Activated CD8-positive, alpha-beta memory T cell treated with anti-CD3 and anti-CD28 coated beads for 1 hour (primary cell): ENCODE measurements around the gene LRRK2.

ENCODE experiments used
- DNase-seq, 2 donors: peaks; one replicate each; pipeline ENCODE4 v3.0.0-alpha.2; 2020; ENCODE audit warnings: low read depth in 1 of 2; ENCODE audit errors: extremely low read depth in 1 of 2

Gene LRRK2

DNA sequence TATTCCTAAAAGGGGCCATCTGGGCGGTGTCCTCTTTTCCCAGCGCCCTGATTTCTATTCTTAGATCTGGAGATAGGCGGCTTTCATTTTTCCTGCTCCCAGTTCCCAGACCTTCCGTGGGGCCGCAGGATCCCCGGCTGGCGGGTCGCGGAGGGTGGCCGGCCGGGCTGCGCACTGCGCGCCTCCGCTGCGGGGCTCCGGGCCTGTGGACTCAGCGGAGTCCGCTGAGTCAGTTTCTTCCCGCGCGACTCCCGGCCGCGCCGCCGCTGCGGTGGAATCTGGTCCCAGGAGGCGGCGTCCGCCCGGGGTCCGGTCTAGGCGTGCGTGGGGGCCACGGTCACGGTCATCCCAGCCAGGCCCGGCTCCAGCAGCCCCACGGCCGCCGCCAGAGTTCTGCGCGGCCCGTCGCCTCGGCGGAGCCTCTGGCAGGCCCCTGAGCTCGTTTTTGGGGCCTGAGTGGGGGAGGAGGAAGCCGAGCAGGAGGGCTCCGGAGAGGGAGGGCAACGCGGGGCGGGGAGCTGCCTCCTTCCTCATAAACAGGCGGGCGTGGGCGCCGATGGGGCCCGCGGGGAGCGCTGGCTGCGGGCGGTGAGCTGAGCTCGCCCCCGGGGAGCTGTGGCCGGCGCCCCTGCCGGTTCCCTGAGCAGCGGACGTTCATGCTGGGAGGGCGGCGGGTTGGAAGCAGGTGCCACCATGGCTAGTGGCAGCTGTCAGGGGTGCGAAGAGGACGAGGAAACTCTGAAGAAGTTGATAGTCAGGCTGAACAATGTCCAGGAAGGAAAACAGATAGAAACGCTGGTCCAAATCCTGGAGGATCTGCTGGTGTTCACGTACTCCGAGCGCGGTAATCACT lies at the start of gene LRRK2:
Gene LRRK2, plus strand, starts transcription at position 559 of the 853 bp plus-strand sequence. Its CDS starts 135 bp downstream, at position 694.
- DNase-seq, result peak; percentile 1 to 9

DNA sequence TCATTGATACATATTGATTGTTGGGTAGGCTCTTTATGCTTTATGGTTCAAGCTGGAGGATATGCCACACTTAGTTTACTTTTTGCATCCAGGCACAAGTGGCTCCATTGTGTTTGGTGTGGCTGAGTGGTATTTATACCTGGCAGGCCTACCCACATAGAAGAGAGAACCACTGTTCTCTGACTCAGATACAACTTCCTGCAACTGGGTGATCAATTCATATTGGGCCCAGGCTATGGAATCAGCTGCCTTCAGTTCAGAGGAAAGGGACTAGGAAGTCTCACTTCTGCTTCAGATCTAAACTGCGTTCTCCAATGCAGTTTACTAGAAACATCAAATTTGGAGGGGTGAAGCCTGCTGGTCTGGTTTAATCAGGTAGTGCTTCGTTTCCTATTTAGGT lies 49.8 kb upstream of the LRRK2 start:
- DNase-seq, result no peak

DNA sequence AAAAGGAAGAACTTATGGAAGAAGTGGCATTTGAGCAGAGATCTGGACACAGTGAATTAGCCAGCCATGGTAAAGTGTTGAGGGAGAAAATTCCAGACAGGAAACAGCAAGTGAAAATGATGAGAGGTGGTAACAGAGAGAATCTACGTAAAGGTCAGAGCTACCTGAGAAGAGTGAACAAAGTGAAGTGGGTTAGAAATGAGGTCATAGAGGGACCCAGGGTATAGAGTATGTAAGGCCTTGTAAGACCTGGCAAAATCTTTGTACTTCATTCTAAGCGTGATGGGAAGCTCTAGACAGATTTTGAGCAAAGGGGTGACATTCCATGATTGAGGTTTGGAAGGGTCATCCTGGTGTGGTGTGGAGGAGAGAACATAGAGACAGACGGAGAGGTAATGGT lies 49.3 kb upstream of the LRRK2 start:
- DNase-seq, result no peak

DNA sequence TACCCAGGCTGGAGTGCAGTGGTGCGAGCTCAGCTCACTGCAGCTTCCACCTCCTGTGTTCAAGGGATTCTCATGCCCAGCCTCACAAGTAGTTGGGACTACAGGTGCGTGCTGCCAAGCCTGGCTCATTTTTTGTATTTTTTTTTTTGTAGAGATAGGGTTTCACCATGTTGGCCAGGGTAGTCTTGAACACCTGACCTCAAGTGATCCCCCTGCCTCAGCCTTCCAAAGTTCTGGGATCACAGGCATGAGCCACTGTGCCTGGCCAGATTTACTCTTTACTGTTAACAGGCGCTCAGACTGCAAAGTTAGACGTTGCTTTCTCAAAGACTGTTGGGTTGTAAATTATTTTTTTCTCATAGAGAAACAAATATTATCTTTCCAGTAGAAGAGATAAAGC lies 46.1 kb upstream of the LRRK2 start:
- DNase-seq, result no peak

DNA sequence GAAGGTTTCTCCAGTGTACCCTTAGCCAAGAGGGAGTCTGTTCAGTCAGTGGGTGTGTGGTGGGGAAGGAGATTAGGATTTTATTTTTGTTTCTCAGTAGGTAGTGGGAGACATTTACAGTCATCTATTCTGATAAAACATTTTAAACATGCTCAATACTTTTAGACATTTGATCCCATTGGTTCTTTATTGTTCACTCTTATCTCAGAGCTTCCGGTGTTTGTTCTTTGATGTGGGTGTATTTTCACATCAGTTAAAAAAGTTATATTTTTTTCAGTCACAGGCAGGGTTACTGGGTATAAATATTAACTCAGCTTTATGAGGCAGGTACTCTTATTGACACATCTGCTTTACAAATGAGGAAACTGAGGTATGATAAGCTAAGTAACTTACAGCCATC lies 43.3 kb upstream of the LRRK2 start:
- no peak for DNase-seq

DNA sequence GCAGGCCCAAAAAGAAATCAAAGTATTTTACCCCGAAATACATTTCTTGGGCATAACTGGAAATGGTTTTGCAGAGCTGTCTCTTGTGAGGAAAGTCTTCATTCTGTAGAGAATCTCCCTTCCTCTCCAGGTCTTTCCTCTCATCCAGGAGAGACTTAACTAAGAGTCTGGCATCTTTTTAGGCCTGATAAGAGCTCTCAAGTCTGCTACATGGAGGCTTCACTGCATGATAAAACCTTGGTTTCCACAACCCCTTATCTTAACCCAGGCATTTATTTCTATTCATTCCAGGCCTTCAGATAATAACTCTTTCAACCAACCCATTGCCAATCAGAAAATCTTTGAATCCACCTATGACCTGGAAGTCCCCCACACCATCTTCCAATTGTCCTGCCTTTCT lies 41.1 kb upstream of the LRRK2 start:
- DNase-seq, result no peak

DNA sequence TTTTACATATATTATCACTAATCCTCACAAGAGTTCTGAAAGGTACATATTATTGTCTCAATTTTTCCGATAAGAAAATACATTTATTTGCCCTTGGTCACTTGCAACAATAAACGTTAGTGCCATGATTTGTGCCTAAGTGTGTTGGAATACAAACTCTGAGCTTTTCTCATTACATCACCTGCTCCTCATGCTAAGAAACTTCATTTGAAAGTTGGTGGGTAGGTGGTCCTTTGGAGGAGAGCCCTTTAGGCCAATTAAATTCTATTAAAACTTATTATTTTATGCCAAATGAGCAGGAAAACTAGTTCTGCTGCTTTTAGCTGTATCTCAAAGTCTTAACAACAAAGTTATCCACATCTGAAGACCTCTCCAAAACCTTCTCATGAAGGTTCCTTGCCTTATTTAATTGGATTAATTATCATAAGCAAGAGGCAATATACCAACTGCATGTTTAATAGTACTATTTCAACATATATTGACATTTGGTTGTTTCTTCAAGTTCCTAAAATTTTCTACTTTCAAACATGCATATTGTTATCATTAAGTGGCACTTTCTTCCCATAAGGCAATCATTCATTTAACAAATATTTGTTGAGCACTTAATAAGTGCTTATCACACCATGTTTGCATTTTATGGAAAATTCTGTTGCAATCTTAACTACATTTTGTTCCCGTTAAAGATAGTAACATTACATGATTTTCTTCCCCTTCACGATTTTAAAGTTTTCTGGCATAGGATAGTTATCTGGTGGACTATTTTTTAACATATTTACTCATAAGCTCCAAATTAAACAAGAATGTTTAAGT lies 40.1 kb upstream of the LRRK2 start:
- DNase-seq, result no peak

DNA sequence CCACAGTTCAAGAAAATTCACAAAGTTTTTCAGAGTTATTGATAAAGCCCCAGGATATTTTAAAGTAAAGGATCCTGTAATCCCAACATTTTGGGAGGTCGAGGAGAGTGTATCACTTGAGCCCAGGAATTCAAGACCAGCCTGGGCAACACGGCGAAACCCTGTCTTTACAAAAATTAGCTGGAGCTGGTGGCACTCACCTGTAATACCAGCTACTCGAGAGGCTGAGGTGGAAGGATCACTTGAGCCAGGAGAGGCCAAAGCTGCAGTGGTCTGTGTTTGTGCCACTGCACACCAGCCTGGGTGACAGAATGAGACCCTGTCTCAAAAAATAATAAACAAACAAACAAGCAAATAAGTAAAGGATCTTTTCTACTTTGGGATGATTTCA lies 39.5 kb upstream of the LRRK2 start:
- no peak for DNase-seq

DNA sequence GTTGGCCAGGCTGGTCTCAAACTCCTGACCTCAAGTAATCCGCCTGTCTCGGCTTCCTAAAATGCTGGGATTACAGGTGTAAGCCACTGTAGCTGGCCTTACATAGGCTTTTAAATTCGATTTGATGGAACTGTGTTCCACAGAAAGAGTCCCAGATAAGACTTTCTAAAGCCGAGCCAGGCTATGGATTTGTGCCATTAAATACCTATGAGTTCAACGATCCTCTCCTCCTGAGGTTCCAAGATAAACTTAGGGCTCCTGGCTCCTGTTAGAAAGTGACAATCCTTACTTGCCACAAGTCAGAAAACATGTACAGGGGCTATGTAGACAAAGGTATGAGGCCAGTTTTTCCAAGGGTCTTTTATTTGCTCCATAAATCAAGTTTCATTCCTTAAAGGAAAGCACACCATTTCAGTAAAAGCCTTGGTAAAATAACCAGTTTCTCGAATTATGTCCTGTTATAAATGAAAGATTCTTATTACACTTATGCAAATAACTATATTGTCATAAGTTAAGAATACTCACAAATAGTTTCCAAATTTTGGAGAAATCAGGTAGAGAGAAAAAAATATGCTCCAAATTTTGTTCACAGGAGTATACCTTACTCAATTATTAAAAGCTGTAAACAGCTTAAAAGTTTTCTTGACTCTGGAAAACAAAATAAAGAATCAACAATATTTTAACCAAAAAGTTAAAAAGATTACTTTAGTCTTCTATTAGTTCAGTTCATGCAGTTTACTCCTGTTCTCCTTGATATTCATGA lies 36.1 kb upstream of the LRRK2 start:
- no peak for DNase-seq

DNA sequence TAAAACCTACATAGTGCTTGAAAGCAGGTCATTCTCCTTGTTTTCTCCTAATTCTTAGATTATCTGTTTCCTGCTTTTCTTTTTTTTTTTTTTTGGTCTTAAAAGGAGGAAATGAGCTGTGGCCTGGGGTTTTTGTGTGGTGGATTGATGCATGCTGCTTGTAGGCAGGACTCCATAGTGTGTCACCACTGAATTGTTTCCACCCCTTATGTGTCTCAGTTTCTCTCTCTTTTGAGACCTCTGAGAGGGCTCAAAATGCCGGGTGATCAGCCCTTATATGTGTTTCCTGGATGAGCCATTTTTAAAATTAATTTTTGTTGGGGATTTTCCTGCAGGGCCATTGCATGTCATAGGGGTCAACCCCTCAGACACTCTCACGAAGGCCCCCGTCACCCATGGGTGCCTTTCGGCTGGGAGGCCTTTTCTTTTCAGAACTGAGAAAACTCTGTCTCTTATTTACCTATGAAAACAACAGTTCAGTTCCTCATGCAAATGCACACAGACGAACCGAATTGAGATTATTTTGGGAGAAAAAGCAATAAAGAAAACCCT lies 32.0 kb upstream of the LRRK2 start:
- DNase-seq, result no peak

DNA sequence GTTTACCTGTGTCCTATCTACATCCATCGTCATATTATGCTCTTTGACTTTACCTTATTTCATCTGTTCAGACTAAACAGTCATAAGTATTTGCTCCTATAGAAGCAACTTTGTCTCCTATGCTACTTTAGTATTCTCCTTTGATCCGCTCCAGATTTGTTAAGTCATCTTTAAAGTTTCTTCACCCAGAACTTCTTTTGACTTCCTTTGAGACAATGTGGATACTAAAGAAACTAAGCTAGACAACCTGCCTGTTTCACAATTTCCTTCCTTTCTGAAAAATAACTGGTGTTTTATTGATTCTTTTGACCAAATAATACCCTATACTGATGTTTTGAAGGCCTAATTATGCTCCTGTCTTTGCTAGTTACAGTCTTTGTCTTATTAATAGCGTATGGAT lies 30.0 kb upstream of the LRRK2 start:
- no peak for DNase-seq

DNA sequence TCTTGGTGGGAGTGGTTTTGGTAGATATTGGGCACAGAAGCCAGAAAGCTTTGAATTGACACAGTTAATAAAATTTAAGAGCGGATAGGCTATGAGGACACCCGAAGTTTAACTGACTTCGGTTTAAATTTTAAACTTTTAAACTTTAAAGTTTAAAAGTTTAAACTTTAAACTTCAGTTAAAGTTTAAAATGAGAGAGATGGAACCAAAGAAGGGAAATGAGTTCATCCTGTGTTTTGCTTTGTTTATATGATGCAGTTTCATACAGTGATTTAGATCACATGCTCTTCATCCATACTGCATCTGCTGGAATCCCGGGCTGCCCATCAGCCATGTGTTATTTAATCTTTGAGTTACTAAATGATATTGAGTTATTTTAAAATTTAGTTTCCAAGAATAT lies 27.2 kb upstream of the LRRK2 start:
- DNase-seq, result no peak

DNA sequence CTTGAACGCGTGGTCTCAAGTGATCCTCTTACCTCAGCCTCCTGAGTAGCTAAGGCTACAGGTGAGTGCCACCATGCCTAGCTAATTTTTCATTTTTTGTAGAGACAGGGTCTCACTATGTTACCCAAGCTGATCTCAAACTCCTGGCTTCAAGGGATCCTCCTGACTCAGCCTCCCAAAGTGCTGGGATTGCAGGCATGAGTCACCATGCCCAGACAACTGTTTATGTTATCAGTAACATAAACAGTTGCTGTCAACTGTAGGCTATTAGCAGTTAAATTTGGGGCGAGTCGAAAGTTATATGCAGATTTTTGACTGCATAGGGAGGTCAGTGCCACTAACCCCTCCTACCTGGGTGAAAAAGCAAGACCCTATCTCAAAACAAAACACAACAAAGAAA lies 26.2 kb upstream of the LRRK2 start:
- DNase-seq, result no peak

DNA sequence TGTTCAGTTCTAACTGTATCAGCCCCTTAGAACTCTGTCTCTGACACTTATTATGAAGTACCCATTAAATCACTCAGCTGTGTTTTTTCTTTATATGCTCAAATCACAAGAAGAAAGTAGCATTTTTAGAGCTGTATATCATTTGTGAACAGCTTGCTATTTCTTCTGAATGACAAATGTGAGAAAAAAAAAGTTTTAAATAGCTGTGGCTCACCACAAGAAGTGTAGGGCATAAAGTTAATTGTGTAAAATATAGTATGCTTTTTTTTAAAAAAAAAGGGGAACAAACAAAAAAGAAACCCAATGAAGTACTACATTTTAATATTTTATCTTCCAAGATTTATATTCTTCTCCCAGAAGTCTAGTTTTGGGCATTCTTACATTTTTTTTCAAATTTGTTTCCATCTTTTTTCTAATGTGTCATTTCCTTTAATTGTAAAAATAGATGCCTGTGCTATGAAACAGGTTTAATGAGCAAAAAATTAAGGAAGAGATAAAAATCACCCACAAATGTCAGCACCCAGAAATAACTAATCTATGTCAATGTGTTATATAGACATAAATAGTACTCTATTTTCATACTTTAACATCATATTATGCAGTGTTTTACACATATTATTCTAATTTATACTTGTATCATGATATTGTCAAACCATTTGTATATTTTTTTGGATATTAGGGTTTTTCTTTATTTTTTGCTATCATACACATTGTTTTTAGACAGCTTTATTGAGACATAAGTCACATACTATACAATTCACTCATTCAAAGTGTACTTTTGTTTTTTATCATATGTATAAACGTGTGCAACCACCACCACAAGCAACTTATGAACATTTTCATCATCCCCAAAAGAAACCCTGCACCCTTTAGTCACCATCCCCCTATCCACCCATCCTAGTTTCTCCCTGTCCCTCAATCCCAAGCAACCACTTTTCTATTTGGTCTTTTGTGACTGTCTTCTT lies 22.4 kb upstream of the LRRK2 start:
- DNase-seq, result no peak

DNA sequence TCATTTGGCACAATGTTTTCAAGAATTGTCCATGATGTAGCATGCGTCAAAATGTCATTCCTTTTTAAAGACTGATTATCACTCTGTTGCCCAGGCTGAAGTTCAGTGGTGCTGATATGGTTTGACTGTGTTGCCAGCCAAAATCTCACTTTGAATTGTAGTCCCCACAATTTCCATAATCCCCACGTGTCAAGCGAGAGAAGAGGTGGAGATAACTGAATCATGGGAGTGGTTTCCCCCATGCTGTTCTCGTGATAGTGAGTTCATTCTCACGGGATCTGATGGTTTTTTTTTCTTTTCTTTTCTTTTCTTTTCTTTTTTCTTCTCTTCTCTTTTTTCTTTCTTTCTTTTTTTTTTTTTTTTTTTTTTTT lies 21.8 kb upstream of the LRRK2 start:
- DNase-seq, result no peak

DNA sequence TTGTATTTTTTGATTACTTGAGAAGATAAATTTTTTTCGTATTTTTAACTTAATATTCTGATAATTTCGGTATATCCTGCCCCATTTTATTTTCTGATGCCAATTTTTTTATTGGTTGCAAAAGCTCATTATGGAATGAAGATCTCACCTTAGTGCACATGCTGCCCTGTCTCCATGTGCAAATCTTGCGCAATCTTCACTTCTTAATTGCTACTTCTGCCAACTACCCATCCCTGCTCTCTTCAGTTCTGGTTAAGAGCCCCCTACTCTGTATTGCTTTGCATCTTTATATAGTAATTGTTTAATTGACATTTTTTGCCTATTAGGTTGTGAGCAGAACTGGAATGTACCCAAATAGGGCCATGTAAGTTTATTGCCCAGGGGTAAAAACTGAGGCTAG lies 20.5 kb upstream of the LRRK2 start:
- DNase-seq, result no peak

DNA sequence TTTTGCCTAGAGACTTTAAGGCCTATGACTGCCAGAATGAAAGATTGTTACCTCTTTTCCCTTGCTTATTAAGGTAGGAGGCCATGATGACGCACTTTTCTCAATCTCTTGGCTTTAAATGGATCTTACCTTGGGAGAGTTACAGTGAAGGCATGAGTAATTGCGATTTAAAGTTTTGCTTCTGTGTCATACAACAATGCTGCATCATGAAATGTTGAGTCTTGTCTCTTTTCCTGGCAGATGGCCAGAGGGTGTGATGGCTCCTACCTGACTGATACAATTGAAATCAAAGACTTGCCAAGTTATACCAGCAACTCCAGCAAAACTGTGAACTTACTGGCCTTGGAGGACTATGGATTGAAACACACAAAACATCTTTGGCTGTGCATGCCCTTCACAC lies 17.2 kb upstream of the LRRK2 start:
- DNase-seq, result no peak

DNA sequence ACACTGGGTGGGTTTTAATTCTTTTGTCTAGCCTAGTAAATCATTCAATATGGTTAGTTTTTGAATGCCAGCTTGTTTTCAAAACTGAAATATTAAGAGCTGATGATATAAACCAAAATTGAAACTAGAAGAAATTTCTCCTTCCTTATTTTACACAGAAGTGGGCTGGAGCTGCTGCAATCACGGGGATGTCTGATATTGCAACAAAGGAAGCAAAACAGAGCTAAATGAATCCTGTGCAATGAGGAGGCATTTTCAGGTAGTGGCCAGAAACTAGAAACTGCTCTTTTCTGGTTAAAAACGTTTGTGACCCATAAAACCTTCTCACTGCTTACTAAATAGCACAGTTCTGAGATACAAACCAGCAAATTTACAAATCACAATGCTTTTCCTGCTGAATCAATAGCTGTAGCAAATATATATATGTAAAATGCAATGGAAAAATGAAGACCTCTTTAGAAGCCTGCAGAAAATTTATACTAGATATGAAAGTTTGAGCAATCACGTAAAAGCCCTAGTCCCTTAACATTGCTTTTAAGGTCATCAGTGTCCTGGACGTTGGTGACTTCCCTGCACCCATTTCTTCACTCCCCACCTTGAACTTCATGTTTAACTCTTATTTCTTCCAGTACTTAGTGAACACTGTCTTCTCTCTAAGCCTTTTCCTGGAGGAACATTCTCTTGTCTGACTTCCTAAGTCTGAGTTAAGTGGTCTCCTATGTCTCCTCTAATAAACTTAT lies 15.9 kb upstream of the LRRK2 start:
- DNase-seq, result no peak

DNA sequence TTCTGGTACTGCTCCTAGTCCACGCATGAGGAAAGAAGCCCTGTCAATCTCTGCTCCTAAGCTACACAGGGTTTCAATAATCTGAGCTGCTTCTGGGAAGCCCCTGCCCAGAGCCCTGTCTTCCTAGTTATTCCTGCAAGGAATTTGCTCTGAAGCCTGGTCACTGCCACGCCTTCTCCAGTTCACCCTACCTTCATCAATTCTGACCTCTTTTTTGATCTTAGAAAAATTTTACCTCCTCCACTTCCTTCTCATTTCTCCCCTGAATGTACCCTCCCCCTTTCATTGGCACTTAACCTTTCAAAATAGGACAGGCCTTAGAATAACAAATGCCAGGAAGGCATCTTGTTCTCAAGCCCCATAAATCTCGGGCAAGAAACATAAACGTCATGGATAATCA lies 14.9 kb upstream of the LRRK2 start:
- DNase-seq, result no peak
